Measurements from ENCODE around the gene CDH12.
"Not testable (repeated sequence)": the region's sequence is repeated elsewhere in the genome, so short reads cannot be mapped to it uniquely, and the experiment has no call there.

CDH12 gene

GRCh38 chr5:22644859-22645258 lies 208.3 kb downstream of the CDH12 start:
- DNase-seq = no peak

GRCh38 chr5:22643356-22643755 lies 209.8 kb downstream of the CDH12 start:
- no peak for DNase-seq

DNA sequence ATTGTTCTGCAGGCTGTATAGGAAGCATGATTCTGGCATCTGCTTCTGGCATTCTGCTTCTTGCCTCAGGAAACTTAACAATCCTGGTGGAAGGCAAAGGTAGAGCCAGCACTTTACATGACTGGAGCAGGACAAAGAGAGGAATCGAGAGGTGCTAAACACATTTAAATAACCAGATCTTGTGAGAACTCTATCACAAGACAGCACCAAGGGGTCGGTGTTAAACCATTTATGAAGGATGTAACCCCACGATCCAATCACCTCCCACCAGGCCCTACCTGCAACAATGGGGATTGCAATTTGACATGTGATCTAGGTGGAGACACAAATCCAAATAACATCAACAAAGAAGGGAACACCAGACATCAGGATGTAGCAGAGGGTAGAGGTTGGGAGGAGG lies 221.5 kb downstream of the CDH12 start:
- no peak for DNase-seq

GRCh38 chr5:22627029-22627428 lies 226.1 kb downstream of the CDH12 start:
- no peak for DNase-seq

DNA sequence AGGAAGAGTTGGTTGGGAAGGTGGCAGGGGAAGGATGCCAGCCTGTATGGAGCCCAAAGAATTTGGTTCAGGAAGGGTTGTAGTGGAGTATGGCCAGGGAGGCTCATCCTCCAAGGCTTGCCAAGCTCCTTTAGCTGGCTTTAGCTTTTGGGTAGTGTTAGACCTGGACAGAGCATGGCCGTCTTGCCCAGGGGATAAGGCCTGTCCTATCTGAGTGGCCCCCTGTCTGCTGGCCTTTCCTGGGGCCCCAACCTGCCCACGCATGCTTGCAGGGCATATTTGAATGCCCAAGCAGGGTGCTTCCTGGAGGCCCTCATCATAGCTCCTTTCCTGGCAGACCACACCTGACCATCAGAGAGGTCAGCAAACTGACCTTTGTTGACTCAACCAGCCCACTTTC lies 227.7 kb downstream of the CDH12 start:
- DNase-seq = no peak

- no peak for DNase-seq
Measured at GRCh38 chr5:22621084-22621483, 232.1 kb downstream of the CDH12 start.

DNA sequence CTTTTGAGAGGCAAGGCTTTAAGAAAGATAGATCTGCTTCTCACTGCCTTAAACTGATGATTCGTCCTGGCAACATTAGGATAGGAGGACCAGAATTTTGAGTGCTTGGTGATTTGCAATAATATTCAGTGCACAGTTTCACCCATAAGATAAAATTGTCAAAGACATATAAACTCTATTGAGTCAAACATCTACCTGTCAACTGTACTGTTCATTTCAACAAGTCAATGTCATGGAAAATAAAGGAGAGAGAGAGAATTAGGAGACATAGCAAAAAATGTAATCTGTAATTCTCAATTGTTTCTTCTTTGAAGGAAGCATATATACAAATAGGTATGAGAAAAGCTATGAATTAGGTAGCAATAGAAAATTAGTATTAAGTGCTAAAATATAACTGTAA lies 237.2 kb downstream of the CDH12 start:
- no peak for DNase-seq

DNA sequence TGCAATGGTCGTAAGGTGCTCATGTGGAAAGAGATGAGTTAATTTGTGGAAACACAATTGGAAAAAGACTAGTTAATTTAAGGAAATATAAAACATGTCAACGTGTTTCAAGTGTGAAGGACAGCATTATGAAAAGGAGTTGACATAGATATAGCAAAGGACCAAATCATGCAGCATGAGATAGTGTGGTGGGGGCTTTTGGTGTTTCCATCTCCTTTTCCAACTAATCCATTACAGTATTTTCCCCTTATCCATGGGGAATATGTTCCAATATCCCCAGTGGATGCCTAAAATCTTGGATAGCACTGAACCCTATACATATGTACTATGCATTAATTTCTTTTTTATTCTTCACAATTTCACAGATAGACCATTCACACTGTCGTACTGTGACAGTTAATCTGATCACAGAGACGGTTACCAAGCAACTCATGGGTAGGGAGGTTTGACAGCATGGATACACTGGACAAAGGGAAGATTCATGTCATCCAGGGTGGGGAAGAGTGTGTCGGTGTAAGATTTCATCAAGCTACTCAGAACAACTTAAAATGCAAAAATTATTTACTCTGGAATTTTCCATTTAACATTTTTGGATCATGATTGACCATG lies 238.6 kb downstream of the CDH12 start:
- no peak for DNase-seq

GRCh38 chr5:22612928-22613327 lies 240.2 kb downstream of the CDH12 start:
- DNase-seq = no peak

- no peak for DNase-seq
Measured at GRCh38 chr5:22611327-22611726, 241.8 kb downstream of the CDH12 start.

GRCh38 chr5:22607498-22607897 lies 245.6 kb downstream of the CDH12 start:
- not testable (repeated sequence) for DNase-seq

GRCh38 chr5:22605473-22605872 lies 247.7 kb downstream of the CDH12 start:
- DNase-seq = no peak

DNA sequence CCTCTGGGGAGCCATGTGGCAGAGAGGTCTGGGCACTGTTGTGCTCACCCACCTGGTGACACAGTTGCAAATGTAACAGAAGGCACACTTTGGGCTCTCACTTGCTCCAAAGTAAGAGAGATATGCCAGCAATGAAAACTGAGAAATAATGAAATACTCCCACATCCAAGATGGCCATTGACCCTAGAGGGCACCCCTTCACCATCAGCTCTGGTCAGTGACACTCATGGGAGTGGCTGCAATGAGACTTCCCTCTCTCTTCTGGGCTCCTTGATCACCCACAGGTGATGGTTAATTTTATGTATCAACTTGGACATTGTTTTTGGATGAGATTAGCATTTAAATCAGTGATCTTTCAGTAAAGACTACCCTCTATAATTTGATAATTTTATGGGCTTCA lies 248.4 kb downstream of the CDH12 start:
- DNase-seq = no peak

DNA sequence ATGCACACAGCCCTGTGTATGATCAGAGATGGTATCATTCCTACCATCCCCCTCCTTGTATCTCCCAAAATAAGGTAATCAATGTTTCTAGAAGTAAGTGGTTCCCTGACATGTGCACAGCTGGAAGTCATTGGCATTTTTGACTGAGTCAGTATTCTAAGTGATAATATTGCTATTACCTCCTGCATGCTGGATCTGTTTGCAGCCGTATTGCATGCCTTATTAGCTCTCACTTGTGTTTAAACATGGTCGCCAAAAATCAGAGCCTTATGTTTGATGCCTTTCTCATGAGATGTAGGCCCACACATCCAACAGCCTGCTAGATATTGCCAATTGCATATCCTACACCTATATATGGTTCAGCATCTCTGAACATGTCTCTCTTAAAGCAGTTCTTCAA lies 254.3 kb downstream of the CDH12 start:
- DNase-seq = no peak

DNA sequence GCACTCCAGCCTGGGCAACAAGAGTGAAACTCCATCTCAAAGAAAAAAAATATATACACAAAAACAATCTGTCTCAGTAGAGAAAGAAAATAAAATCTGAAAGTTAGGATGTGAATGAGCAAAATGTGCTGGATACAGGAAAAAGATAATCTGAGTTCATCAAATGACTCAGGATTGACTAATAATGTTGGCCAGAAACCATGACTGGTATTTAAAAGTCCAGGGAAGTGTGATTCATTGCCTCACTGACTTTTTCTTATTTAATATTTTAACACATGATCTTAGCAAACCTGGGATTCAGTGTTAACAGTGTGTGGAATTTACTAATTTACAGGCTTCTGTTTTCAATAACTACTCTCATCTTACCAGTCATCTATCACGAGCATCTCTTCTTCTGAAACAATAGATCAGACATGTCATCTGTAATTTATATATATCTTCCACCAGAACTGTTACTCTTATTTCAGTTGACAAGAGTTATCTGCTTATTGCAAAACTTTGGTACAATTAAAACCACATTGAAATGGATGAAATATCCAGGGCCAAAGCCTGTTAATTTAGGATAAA lies 256.7 kb downstream of the CDH12 start:
- DNase-seq = no peak

DNA sequence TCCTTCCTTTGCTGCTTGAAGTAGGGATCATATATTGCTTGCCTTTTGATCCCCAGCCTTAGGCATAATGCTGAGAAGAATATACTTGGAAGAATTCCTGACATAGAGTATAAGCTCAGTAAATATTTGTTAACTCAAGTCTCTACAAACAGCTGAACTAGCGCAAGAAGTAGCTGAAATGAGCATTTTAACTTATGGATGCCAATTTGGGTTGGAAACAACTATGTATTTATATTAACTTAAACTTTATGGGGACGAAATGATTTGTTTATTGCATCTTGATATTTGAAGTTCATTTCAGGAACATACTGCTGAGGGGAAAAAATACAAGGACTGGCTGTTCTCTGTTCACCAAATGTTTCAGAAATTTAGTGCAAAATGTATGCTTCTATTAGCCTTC lies 258.7 kb downstream of the CDH12 start:
- no peak for DNase-seq

DNA sequence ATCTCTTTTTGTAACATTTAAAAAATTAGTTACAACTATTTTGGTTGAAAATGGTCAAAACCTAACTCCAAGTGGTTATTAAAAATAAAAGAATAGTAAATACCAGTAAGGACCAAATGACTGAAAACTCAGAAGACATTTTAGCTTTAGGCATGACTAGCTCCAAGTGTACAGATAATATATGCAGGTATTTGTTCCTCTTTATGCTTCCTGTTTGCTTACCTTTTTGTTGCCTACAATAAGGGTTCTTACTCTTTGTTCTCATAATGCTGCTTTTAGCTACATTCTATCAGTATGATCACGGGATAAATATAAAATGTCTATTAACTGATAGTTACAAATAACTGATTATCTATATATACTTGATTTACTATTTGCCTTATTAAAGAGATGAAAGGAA lies 259.6 kb downstream of the CDH12 start:
- DNase-seq = no peak

DNA sequence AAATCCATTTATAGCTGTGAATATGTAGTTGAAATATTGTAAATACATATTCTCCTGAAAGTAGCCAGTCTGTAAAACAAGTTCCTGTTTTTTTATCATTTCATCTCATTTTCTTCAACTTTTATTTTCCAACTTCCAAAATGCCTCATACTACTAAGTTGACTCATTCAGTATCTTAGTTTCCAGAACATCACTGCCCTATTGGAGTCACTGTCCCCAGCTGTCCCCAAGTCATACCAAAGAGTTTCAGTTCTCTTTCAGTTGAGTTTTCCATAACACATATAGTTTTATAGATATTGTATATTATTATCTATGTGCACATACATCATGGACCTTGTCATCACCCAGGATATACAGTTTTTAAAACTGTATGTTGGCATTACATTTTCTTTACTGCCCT lies 261.7 kb downstream of the CDH12 start:
- DNase-seq = no peak

DNA sequence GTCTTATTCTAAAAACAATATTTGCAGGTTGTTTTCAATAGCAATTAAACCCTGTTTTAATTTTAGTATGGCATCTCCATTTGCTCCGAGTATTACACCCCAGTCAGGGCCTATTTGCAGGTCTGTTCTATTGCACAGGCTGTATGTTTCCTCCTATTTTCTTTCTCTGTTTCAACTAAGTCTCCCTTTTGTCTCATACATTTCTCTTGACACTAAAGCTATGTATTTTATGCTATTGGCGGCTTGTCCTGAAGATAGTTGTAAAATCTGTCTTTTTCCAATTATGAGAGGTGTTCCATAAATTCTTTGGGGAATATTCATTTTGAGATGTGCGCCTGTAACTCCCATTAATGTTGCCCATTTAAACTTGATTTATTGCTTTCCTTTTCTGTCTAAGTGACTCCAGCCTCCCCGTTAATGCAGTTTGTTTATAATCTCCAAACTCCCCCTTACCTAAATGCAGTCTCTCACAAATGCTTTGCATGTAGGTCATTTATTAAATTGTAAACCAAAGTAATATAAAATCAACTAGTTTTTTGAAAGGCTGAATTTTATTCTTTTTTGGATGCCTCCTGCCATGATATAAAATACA lies 262.4 kb downstream of the CDH12 start:
- no peak for DNase-seq

- no peak for DNase-seq
Measured at GRCh38 chr5:22577711-22578110, 275.4 kb downstream of the CDH12 start.

GRCh38 chr5:22577006-22577405 lies 276.1 kb downstream of the CDH12 start:
- DNase-seq = no peak

GRCh38 chr5:22572941-22573340 lies 280.2 kb downstream of the CDH12 start:
- no peak for DNase-seq

- DNase-seq = no peak
Measured at GRCh38 chr5:22567983-22568382, 285.2 kb downstream of the CDH12 start.

GRCh38 chr5:22560147-22560546 lies 293.0 kb downstream of the CDH12 start:
- DNase-seq = no peak

DNA sequence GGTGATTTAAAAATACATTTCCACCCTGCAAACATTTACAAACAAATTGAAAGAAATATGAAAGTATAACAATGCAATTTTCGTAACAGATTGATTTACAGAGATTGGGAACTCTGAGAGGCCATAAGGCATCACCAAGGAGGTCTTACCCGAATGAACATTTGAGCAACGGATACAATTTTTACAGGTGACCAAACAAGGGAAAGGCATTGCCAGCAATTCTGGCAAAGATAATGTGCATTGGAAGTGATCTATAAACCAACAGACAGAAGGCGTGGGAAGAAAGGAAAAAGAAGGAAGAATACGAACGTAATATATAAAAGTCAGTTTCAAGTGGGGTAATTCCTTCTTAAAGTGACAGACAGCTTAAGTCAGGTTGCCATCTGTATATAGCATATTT lies 295.9 kb downstream of the CDH12 start:
- DNase-seq = no peak
